ENCODE measurements around the gene EARS2.
"Not testable (repeated sequence)": the region's sequence is repeated elsewhere in the genome, so short reads cannot be mapped to it uniquely, and the experiment has no call there.

The EARS2 gene

GRCh38 chr16:23505671-23506605 is 51.2 kb downstream of the EARS2 start:
- no peak for DNase-seq (ENCODE audit: low read depth in 2 of 2)

- DNase-seq (ENCODE audit: low read depth in 2 of 2): no peak
These were observed 51.9 kb downstream of the EARS2 start for GRCh38 chr16:23505180-23505665.

GRCh38 chr16:23504453-23505179 is 52.5 kb downstream of the EARS2 start:
- DNase-seq (ENCODE audit: low read depth in 2 of 2): peak; percentile 27 to 49

GRCh38 chr16:23504076-23504452 is 53.1 kb downstream of the EARS2 start:
- no peak for DNase-seq (ENCODE audit: low read depth in 2 of 2)

- DNase-seq (ENCODE audit: low read depth in 2 of 2): no peak
These were observed 54.7 kb downstream of the EARS2 start for GRCh38 chr16:23502466-23502865.

GRCh38 chr16:23501291-23501690 is 55.9 kb downstream of the EARS2 start:
- DNase-seq (ENCODE audit: low read depth in 2 of 2): no peak

- DNase-seq (ENCODE audit: low read depth in 2 of 2): no peak
These were observed 56.3 kb downstream of the EARS2 start for GRCh38 chr16:23500862-23501225.

GRCh38 chr16:23500212-23500861 is 56.8 kb downstream of the EARS2 start:
- DNase-seq (ENCODE audit: low read depth in 2 of 2): no peak

- no peak for DNase-seq (ENCODE audit: low read depth in 2 of 2)
These were observed 57.3 kb downstream of the EARS2 start for GRCh38 chr16:23499801-23500200.

- DNase-seq (ENCODE audit: low read depth in 2 of 2): no peak
These were observed 58.3 kb downstream of the EARS2 start for GRCh38 chr16:23498863-23499262.

- no peak for DNase-seq (ENCODE audit: low read depth in 2 of 2)
These were observed 59.6 kb downstream of the EARS2 start for GRCh38 chr16:23497543-23497868.

- DNase-seq (ENCODE audit: low read depth in 2 of 2): no peak
These were observed 60.2 kb downstream of the EARS2 start for GRCh38 chr16:23496821-23497542.

- no peak for DNase-seq (ENCODE audit: low read depth in 2 of 2)
These were observed 61.5 kb downstream of the EARS2 start for GRCh38 chr16:23495671-23496070.

- DNase-seq (ENCODE audit: low read depth in 2 of 2): no peak
These were observed 63.0 kb downstream of the EARS2 start for GRCh38 chr16:23494188-23494587.

GRCh38 chr16:23491490-23492391 is 65.4 kb downstream of the EARS2 start:
- DNase-seq (ENCODE audit: low read depth in 2 of 2): no peak

GRCh38 chr16:23486480-23486879 is 70.7 kb downstream of the EARS2 start:
- no peak for DNase-seq (ENCODE audit: low read depth in 2 of 2)

GRCh38 chr16:23485841-23486240 is 71.3 kb downstream of the EARS2 start:
- no peak for DNase-seq (ENCODE audit: low read depth in 2 of 2)

- DNase-seq (ENCODE audit: low read depth in 2 of 2): no peak
These were observed 71.9 kb downstream of the EARS2 start for GRCh38 chr16:23485257-23485614.

- DNase-seq (ENCODE audit: low read depth in 2 of 2): no peak
These were observed 72.5 kb downstream of the EARS2 start for GRCh38 chr16:23484510-23485256.

- not testable (repeated sequence) for DNase-seq (ENCODE audit: low read depth in 2 of 2)
These were observed 73.7 kb downstream of the EARS2 start for GRCh38 chr16:23483492-23483891.
